Hepatocyte (in vitro differentiated cells): Measurements from ENCODE around the gene VASH1.

Experiments used
- CTCF ChIP-seq: fragments of 200-600 bp; sonication (generic); IDR thresholded peaks from 2 replicates; pipeline ENCODE4 v1.5.1; 2016; ENCODE audit warnings: antibody characterized with exemption, mild to moderate bottlenecking; ENCODE audit not compliant: poor library complexity
- EZH2 ChIP-seq: fragments of 200-600 bp; sonication (generic); IDR thresholded peaks from 2 replicates; pipeline ENCODE4 v1.6.1; 2016; ENCODE audit warnings: antibody characterized with exemption, mild to moderate bottlenecking, borderline replicate concordance

GRCh38 chr14:76729258-76729657, 32.0 kb upstream of the VASH1 start:
- TF ChIP-seq CTCF (no peak), EZH2 (no peak)
